Head of caudate nucleus (tissue), 42 donors: ENCODE data around the gene CSNK1A1L.

Experiments used
- DNase-seq, 42 donors: peaks; one replicate each; pipeline versions ENCODE4 v3.0.0 to v3.0.0-alpha.2; 2020 to 2021; ENCODE audit warnings: mixed read lengths in 7 of 42
- intact Hi-C: fragments of 100-400 bp; cut with DNase I; formaldehyde crosslinking; loops from one replicate; pipeline ENCODE4 v1.15.0; 2022

CSNK1A1L gene

GRCh38 chr13:37109051-37109678 lies 3.7 kb upstream of the CSNK1A1L start:
- intact Hi-C loops: loop anchor here (5.0 kb wide), 1 partner anchor 493 kb away; no protein-coding TSS in a partner anchor
- peak in 13 of 42 donors; percentile 20 to 74 (median 29) for DNase-seq

GRCh38 chr13:37107868-37108267 lies 2.4 kb upstream of the CSNK1A1L start:
- intact Hi-C loops: loop anchor here (5.0 kb wide), 1 partner anchor 494 kb away; no protein-coding TSS in a partner anchor
- no peak for DNase-seq

- intact Hi-C loops: loop anchor here (5.0 kb wide), 1 partner anchor 495 kb away; no protein-coding TSS in a partner anchor
These were observed 2.0 kb upstream of the CSNK1A1L start for GRCh38 chr13:37107456-37107855.

GRCh38 chr13:37106642-37107041 lies 1.2 kb upstream of the CSNK1A1L start:
- no peak for DNase-seq
- intact Hi-C loops: loop anchor here (5.0 kb wide), 1 partner anchor 496 kb away; no protein-coding TSS in a partner anchor

More at GRCh38 chr13:37107456-37107855, 2.0 kb upstream of the CSNK1A1L start:
- no peak for DNase-seq

GRCh38 chr13:37102896-37103295 lies 2.6 kb downstream of the CSNK1A1L start:
- no peak for DNase-seq
- intact Hi-C loops: no loop called here

GRCh38 chr13:37101201-37101600 lies 4.3 kb downstream of the CSNK1A1L start:
- no peak for DNase-seq
- intact Hi-C loops: no loop called here

GRCh38 chr13:37100731-37101130 lies 4.7 kb downstream of the CSNK1A1L start:
- intact Hi-C loops: no loop called here
- DNase-seq: no peak

- no peak for DNase-seq
- intact Hi-C loops: no loop called here
These were observed 8.4 kb downstream of the CSNK1A1L start for GRCh38 chr13:37097076-37097475.

- intact Hi-C loops: no loop called here
- no peak for DNase-seq
These were observed 10.6 kb downstream of the CSNK1A1L start for GRCh38 chr13:37094840-37095239.

- DNase-seq: no peak
- intact Hi-C loops: no loop called here
These were observed 11.4 kb downstream of the CSNK1A1L start for GRCh38 chr13:37094099-37094498.

GRCh38 chr13:37091835-37092234 lies 13.6 kb downstream of the CSNK1A1L start:
- intact Hi-C loops: no loop called here
- no peak for DNase-seq

GRCh38 chr13:37090912-37091311 lies 14.6 kb downstream of the CSNK1A1L start:
- no peak for DNase-seq
- intact Hi-C loops: no loop called here

GRCh38 chr13:37089495-37089894 lies 16.0 kb downstream of the CSNK1A1L start:
- intact Hi-C loops: no loop called here
- no peak for DNase-seq

GRCh38 chr13:37087486-37087885 lies 18.0 kb downstream of the CSNK1A1L start:
- intact Hi-C loops: no loop called here
- no peak for DNase-seq

- intact Hi-C loops: no loop called here
- no peak for DNase-seq
These were observed 19.9 kb downstream of the CSNK1A1L start for GRCh38 chr13:37085606-37086005.

GRCh38 chr13:37076818-37077217 lies 28.6 kb downstream of the CSNK1A1L start:
- intact Hi-C loops: no loop called here
- no peak for DNase-seq

- intact Hi-C loops: no loop called here
- DNase-seq: no peak
These were observed 30.3 kb downstream of the CSNK1A1L start for GRCh38 chr13:37075164-37075563.

- intact Hi-C loops: no loop called here
- no peak for DNase-seq
These were observed 30.8 kb downstream of the CSNK1A1L start for GRCh38 chr13:37074703-37075102.

GRCh38 chr13:37072024-37072423 lies 33.4 kb downstream of the CSNK1A1L start:
- intact Hi-C loops: no loop called here
- DNase-seq: no peak

- intact Hi-C loops: no loop called here
- DNase-seq: peak in 3 of 42 donors; percentile 4 to 48 (median 29)
These were observed 34.5 kb downstream of the CSNK1A1L start for GRCh38 chr13:37070956-37071355.

- intact Hi-C loops: no loop called here
- DNase-seq: no peak
These were observed 35.2 kb downstream of the CSNK1A1L start for GRCh38 chr13:37070145-37070695.
